A673 (cell line): ENCODE data around the gene TMEM40.

Source experiments
- CTCF ChIP-seq: fragments of 300-800, 200-600 bp; sonication (generic); conservative IDR thresholded peaks from 2 replicates; pipeline ENCODE4 v1.5.1; 2017; ENCODE audit warnings: low read depth, mild to moderate bottlenecking, antibody characterized with exemption, low read length, moderate library complexity, mixed read lengths
- EZH2 ChIP-seq: fragments of 200-600 bp; sonication (generic); IDR thresholded peaks from 2 replicates; pipeline ENCODE4 v1.6.1; 2017; ENCODE audit warnings: borderline replicate concordance, low read depth, mild to moderate bottlenecking, mixed read lengths, antibody characterized with exemption, low read length; ENCODE audit not compliant: poor library complexity, severe bottlenecking

GRCh38 chr3:12687948-12688347, 71.1 kb downstream of the TMEM40 start:
- no peak for TF ChIP-seq CTCF
- TF ChIP-seq EZH2: no peak
